ENCODE results near the gene WASF1.

- TF ChIP-seq CTCF (IDR thresholded peaks at IDR 0.05) (no peak), EP300 (IDR thresholded peaks at IDR 0.05; ENCODE audit: low read depth) (no peak), POLR2A (IDR thresholded peaks at IDR 0.05) (no peak), POLR2AphosphoS5 (IDR thresholded peaks at IDR 0.05) (no peak)
These were observed 83.5 kb downstream of the WASF1 start for GRCh38 chr6:110095935-110096334.
